SJCRH30 (cell line): ENCODE measurements around the gene RABL6. TPM values are rescaled to one million over a fixed set of nuclear protein-coding genes. Genes with fewer than 3 reads are reported as not detected.
A peak's percentile ranks its signal among the peaks of the same experiment; 100 is the strongest.
"Not testable (repeated sequence)": the region's sequence is repeated elsewhere in the genome, so short reads cannot be mapped to it uniquely, and the experiment has no call there.

Experiments used
- DNase-seq, 2 experiments: peaks; one replicate each; pipeline ENCODE4 v3.0.0-alpha.2; 2015 to 2020
- H3K27ac ChIP-seq: fragments of 250-450 bp; sonication (Bioruptor Pico); 2 replicates; pipeline ENCODE4 v1.5.1; 2020; ENCODE audit warnings: mild to moderate bottlenecking, moderate library complexity
- H3K27me3 ChIP-seq: fragments of 250-450 bp; sonication (Bioruptor Pico); 2 replicates; pipeline ENCODE4 v1.5.1; 2020; ENCODE audit warnings: mild to moderate bottlenecking, moderate library complexity
- H3K36me3 ChIP-seq: fragments of 250-450 bp; sonication (Bioruptor Pico); 2 replicates; pipeline ENCODE4 v1.5.1; 2020; ENCODE audit warnings: mild to moderate bottlenecking, moderate library complexity
- H3K4me1 ChIP-seq: fragments of 250-450 bp; sonication (Bioruptor Pico); 2 replicates; pipeline ENCODE4 v1.5.1; 2020; ENCODE audit warnings: mild to moderate bottlenecking, moderate library complexity
- H3K4me3 ChIP-seq: fragments of 250-450 bp; sonication (Bioruptor Pico); 2 replicates; pipeline ENCODE4 v1.5.1; 2020; ENCODE audit warnings: mild to moderate bottlenecking, moderate library complexity
- H3K9me3 ChIP-seq: fragments of 250-450 bp; sonication (Bioruptor Pico); replicated peaks from 2 replicates; pipeline ENCODE4 v1.5.1; 2020; ENCODE audit warnings: mild to moderate bottlenecking, moderate library complexity
- total RNA-seq: library from RNA; depleted of rRNA; stranded (reverse); fragments of >200 nt; shearing (Covaris generic); gene quantifications from 2 replicates; pipeline ENCODE4 v1.2.3, GENCODE V29; 2014

The RABL6 gene
- total RNA-seq, 1 experiment from 2014 or later, result 102 TPM

GRCh38 chr9:136786451-136786850 lies 21.3 kb upstream of the RABL6 start:
- Histone ChIP-seq H3K4me3 (no peak overlapping the region), H3K9me3 (no peaks in the 10 kb centered on the region; the same call in 1 of the 2 replicates), H3K36me3 (no peaks in the 10 kb centered on the region), H3K27ac (no peak overlapping the region), H3K27me3 (peaks cover 4% of the 10 kb centered on the region), H3K4me1 (peaks cover 26% of the 10 kb centered on the region)
- DNase-seq, result no peak

- peaks cover 26% of the 10 kb centered on the region for H3K4me1 ChIP-seq
- H3K36me3 ChIP-seq, H3K4me3 ChIP-seq: not testable (repeated sequence)
Observed at GRCh38 chr9:136786983-136787382, 20.8 kb upstream of the RABL6 start.

GRCh38 chr9:136787690-136788400 lies 19.9 kb upstream of the RABL6 start:
- H3K4me3 ChIP-seq, result no peak overlapping the region
- H3K4me1 ChIP-seq, result peaks cover 25% of the 10 kb centered on the region
- no peaks in the 10 kb centered on the region; the same call in 1 of the 2 replicates for H3K9me3 ChIP-seq
- H3K27me3 ChIP-seq, result peaks cover 3% of the 10 kb centered on the region
- peak; percentile 67 to 90 for DNase-seq
- no peaks in the 10 kb centered on the region for H3K36me3 ChIP-seq
- no peak overlapping the region for H3K27ac ChIP-seq

More at GRCh38 chr9:136786983-136787382, 20.8 kb upstream of the RABL6 start:
- not testable (repeated sequence) for H3K27me3 ChIP-seq, H3K27ac ChIP-seq, DNase-seq, H3K9me3 ChIP-seq

GRCh38 chr9:136788644-136789522 lies 18.9 kb upstream of the RABL6 start:
- H3K36me3 ChIP-seq, H3K4me3 ChIP-seq, DNase-seq, H3K27ac ChIP-seq, H3K27me3 ChIP-seq, H3K9me3 ChIP-seq: not testable (repeated sequence)
- H3K4me1 ChIP-seq, result peaks cover 23% of the 10 kb centered on the region

- Histone ChIP-seq H3K27ac (no peak overlapping the region), H3K4me3 (no peak overlapping the region), H3K36me3 (no peaks in the 10 kb centered on the region), H3K4me1 (peaks cover 23% of the 10 kb centered on the region), H3K9me3 (no peaks in the 10 kb centered on the region), H3K27me3 (no peaks in the 10 kb centered on the region; the same call in none of the 2 replicates)
- peak in 1 of 2 experiments; percentile 59 for DNase-seq
Observed at GRCh38 chr9:136789523-136789937, 18.2 kb upstream of the RABL6 start.

GRCh38 chr9:136790640-136791515 lies 16.9 kb upstream of the RABL6 start, which contains the start of gene TMEM141:
TSS of gene TMEM141 (plus strand) at chr9:136791344. CDS start at chr9:136791371, 27 bp downstream.
- DNase-seq, result peak; percentile 100
- peaks cover 28% of the 10 kb centered on the region for H3K4me1 ChIP-seq
- no peaks in the 10 kb centered on the region for H3K36me3 ChIP-seq
- H3K27me3 ChIP-seq, result no peaks in the 10 kb centered on the region; the same call in none of the 2 replicates
- no peaks in the 10 kb centered on the region for H3K9me3 ChIP-seq
- H3K4me3 ChIP-seq, result peak within 1 kb of the TSS; percentile 69
- peak within 1 kb of the TSS; percentile 33; the same call in 1 of the 2 replicates for H3K27ac ChIP-seq

GRCh38 chr9:136791516-136792276 lies 16.1 kb upstream of the RABL6 start:
- no peaks in the 10 kb centered on the region for H3K36me3 ChIP-seq
- peaks cover 36% of the 10 kb centered on the region for H3K4me1 ChIP-seq
- DNase-seq, result peak; percentile 55 to 64
- peak overlapping the region; percentile 33; the same call in 1 of the 2 replicates for H3K27ac ChIP-seq
- H3K27me3 ChIP-seq, result no peaks in the 10 kb centered on the region; the same call in none of the 2 replicates
- peak overlapping the region; percentile 69 for H3K4me3 ChIP-seq
- no peaks in the 10 kb centered on the region for H3K9me3 ChIP-seq

- Histone ChIP-seq H3K4me1 (peaks cover 43% of the 10 kb centered on the region), H3K27me3 (no peaks in the 10 kb centered on the region; the same call in none of the 2 replicates), H3K36me3 (no peaks in the 10 kb centered on the region), H3K9me3 (no peaks in the 10 kb centered on the region), H3K4me3 (no peak overlapping the region), H3K27ac (no peak overlapping the region)
- no peak for DNase-seq
Observed at GRCh38 chr9:136792321-136793085, 15.2 kb upstream of the RABL6 start.

- DNase-seq, result no peak
- Histone ChIP-seq H3K4me3 (no peak overlapping the region), H3K4me1 (peaks cover 39% of the 10 kb centered on the region), H3K27me3 (no peaks in the 10 kb centered on the region; the same call in 1 of the 2 replicates), H3K27ac (no peak overlapping the region), H3K9me3 (no peaks in the 10 kb centered on the region), H3K36me3 (no peaks in the 10 kb centered on the region)
Observed at GRCh38 chr9:136793086-136793946, 14.4 kb upstream of the RABL6 start.

- peaks cover 9% of the 10 kb centered on the region for H3K27me3 ChIP-seq
- no peaks in the 10 kb centered on the region for H3K9me3 ChIP-seq
- no peaks in the 10 kb centered on the region for H3K36me3 ChIP-seq
- H3K4me1 ChIP-seq, result peaks cover 33% of the 10 kb centered on the region
- H3K27ac ChIP-seq, result no peak overlapping the region
- H3K4me3 ChIP-seq, result no peak overlapping the region
- no peak for DNase-seq
Observed at GRCh38 chr9:136794281-136794999, 13.3 kb upstream of the RABL6 start.

- no peak for DNase-seq
- no peaks in the 10 kb centered on the region for H3K9me3 ChIP-seq
- H3K4me1 ChIP-seq, result peaks cover 32% of the 10 kb centered on the region
- peaks cover 12% of the 10 kb centered on the region for H3K27me3 ChIP-seq
- H3K36me3 ChIP-seq, result no peaks in the 10 kb centered on the region
- no peak overlapping the region for H3K4me3 ChIP-seq
- H3K27ac ChIP-seq, result no peak overlapping the region
Observed at GRCh38 chr9:136795000-136795348, 12.8 kb upstream of the RABL6 start.

- no peaks in the 10 kb centered on the region for H3K36me3 ChIP-seq
- DNase-seq, result no peak
- no peak within 1 kb of the TSS for H3K27ac ChIP-seq
- no peak within 1 kb of the TSS for H3K4me3 ChIP-seq
- no peaks in the 10 kb centered on the region for H3K9me3 ChIP-seq
- H3K27me3 ChIP-seq, result peaks cover 15% of the 10 kb centered on the region
- peaks cover 34% of the 10 kb centered on the region for H3K4me1 ChIP-seq
Observed at GRCh38 chr9:136796238-136796774, 11.4 kb upstream of the RABL6 start, which contains the start of gene CCDC183. TSS of gene CCDC183 (plus strand) at chr9:136796338. CDS start at chr9:136796398, 60 bp downstream.
